Head of caudate nucleus (tissue), 42 donors: ENCODE data around the gene RAB40B.
"Not testable (repeated sequence)": the region's sequence is repeated elsewhere in the genome, so short reads cannot be mapped to it uniquely, and the experiment has no call there.

ENCODE experiments used
- DNase-seq, 42 donors: peaks; one replicate each; pipeline versions ENCODE4 v3.0.0 to v3.0.0-alpha.2; 2020 to 2021; ENCODE audit warnings: mixed read lengths in 7 of 42
- intact Hi-C: fragments of 100-400 bp; cut with DNase I; formaldehyde crosslinking; loops from one replicate; pipeline ENCODE4 v1.15.0; 2022

Gene RAB40B

GRCh38 chr17:82661717-82662683 lies 36.5 kb downstream of the RAB40B start:
- peak in 9 of 42 donors; percentile 4 to 64 (median 31) for DNase-seq
- intact Hi-C loops, result no loop called here

DNA sequence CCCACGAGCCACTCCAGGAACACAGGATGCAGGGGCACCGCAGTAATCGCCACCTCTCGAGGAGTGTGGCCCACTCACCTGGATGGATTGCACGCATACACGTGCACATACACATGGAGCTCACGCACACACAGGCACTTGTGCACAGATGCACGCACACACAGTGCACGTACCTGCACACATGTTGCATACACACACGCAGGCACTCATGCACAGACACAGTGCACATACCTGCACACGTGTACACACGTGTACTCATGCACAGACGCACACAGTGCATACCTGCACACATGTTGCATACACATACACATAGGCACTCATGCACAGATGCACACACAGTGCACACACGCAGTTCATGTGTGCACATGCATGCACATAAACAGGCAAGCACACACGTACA lies 38.6 kb downstream of the RAB40B start:
- intact Hi-C loops, result no loop called here

DNA sequence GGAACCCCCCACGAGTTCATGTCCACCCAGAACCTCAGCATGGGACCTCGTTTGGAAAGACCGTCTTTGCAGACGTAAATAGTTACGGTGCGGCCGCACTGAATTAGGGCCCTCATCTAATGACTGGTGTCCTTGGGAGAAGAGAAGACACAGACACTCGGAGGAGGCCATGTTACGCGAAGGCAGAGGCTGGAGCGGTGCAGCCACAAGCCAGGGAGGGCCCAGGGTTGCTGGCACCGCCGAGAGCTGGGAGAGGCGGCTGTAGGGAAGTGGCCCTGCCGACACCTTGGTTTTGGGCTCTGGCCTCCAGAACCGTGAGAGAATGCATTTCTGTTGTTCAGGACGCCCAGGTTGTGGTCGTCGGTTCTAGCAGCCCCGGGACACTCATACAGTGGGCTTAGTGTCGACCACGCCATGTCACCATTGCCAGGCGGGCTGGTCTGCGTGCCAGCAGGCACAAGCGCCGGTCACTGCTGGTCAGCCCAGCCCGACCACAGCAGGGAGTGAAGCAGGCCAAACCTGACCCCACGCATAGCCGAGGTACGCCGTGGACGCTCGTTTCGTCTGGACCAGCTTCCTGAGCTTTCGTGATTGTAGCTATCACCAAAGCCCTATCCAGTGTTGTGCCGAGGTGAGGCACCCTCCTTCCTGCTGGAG lies 39.6 kb downstream of the RAB40B start:
- intact Hi-C loops, result no loop called here
- DNase-seq, result peak in 7 of 42 donors; percentile 5 to 33 (median 24)

More for the DNA sequence above, 38.6 kb downstream of the RAB40B start:
- DNase-seq, result peak in 6 of 42 donors; percentile 1 to 30 (median 12)

- DNase-seq, result peak in 1 of 42 donors; percentile 5
- intact Hi-C loops, result no loop called here
Measured at GRCh38 chr17:82658331-82658730, 40.2 kb downstream of the RAB40B start.

GRCh38 chr17:82657926-82658325 lies 40.6 kb downstream of the RAB40B start:
- intact Hi-C loops, result no loop called here
- DNase-seq, result peak in 4 of 42 donors; percentile 15 to 31 (median 16)

DNA sequence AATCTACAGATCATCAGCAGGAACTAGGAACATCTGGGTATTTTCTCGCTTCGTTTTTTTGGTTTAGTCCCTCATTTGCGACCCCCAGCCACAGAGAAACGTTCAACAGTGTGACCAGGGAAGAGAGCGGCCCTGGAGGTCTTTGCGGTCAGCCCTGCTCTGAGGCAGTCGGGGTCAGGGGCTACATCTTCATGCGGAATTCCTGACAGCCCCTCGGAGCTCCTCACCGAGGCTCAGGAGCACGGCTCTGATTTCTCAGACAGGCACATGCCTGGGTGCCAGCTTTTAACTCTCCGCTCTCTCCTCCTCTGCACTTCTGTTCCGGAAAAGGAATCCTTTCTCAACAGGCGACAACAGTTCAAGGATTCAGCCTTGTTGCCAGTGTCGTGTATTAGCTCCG lies 42.2 kb downstream of the RAB40B start:
- intact Hi-C loops, result no loop called here
- peak in 4 of 42 donors; percentile 13 to 39 (median 28) for DNase-seq

DNA sequence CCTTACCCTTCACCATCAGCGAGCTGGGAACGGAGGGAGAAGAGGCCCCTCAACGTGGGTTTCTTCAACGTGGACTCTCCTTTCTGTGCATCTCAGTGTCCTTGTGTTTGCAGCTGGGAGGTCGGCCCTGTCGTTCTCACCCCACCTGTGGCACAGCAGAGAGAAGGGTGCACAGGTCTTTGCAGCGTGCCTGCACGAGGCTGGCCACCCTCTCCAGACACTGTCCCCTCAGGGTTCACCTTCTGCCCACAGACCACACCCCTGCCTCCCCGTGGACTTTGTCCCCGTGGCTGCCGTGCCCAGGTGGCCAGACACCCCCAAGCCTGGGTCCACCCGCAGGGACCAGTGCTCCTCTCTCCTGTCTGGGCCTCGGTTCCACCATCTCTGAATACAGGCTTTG lies 43.0 kb downstream of the RAB40B start:
- intact Hi-C loops, result no loop called here
- DNase-seq, result peak in 3 of 42 donors; percentile 11 to 44 (median 31)

DNA sequence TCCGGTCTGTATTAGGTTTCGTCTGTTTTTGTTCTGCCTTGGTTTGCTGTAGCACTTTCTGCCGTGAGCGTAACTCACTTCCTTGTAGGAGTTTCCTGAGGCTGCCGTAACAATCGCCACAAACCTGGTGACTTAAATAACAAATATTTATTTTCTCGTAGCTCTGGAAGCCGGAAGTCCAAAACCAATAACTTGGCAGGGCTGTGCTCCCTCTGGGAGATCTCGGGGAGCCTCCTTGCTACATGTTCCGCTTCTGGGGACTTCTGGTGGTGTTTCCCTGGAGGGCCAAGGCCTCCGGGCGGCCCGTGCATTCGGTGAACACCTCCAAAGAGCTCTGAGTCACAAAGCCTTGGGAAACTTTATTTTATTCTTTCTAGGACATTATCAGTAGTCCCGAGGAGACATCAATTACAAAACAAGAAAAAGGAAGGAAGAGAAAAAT lies 43.4 kb downstream of the RAB40B start:
- intact Hi-C loops, result no loop called here
- DNase-seq, result peak in 1 of 42 donors; percentile 23

DNA sequence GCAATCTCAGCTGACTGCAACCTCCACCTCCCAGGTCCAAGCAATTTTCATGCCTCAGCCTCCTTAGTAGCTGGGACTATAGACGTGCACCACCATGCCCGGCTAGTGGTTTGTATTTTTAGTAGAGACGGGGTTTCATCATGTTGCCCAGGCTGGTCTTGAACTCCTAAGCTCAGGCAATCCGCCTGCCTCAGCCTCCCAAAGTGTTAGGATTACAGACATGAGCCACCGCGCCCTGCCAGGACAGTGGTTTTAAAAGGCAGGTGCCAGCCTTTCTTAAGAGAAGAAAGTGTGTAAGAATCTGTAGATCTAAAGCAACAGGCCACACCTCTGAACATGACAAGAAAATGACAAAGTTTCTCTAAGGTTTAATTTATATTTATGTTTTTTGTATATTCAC lies 43.9 kb downstream of the RAB40B start:
- DNase-seq, intact Hi-C loops: not testable (repeated sequence)

GRCh38 chr17:82653651-82654528 lies 44.6 kb downstream of the RAB40B start:
- peak in 1 of 42 donors; percentile 27 for DNase-seq
- intact Hi-C loops, result no loop called here

- no peak for DNase-seq
- intact Hi-C loops, result no loop called here
Measured at GRCh38 chr17:82650723-82651122, 47.8 kb downstream of the RAB40B start.

- intact Hi-C loops, result loop anchor here (5.0 kb wide), 1 partner anchor 48 kb away; the partner anchor contains the start of gene RAB40B
- DNase-seq, result no peak
Measured at GRCh38 chr17:82649501-82650261, 48.8 kb downstream of the RAB40B start.

GRCh38 chr17:82648742-82649331 lies 49.7 kb downstream of the RAB40B start:
- intact Hi-C loops, result loop anchor here (5.0 kb wide), 1 partner anchor 48 kb away; the partner anchor contains the start of gene RAB40B
- peak in 16 of 42 donors; percentile 24 to 72 (median 58) for DNase-seq

DNA sequence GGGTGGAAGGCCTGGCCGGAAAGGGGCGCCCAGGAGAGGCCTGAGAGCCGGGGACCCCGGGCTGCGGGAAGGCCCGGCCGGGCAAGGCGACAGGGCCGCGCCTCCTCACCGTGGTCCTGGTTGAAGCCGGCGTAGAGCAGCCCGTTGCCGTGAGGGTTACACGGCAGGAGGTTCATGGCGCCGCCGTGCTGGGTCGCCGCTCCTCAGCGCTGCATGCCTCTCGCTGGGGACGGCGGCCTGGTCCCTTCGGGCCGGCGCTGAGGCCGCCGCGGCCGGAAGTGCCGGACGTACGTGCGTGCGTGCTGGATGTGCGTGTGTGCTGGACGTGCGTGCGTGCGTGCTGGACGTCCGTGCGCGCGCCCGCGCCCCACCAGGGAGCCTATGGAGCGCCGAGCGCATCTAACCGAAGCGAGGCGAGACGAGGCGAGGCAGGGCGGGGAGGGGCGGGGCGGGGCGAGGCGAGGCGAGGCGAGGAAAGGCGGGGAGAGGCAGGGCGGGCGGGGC lies 50.3 kb downstream of the RAB40B start, which contains the start of gene WDR45B:
Gene WDR45B, minus strand, starts transcription at position 280 of the 504 bp plus-strand sequence. Its CDS starts 104 bp downstream, at position 176.
- peak; percentile 91 to 99 (median 96) for DNase-seq
- intact Hi-C loops, result loop anchor here (5.0 kb wide), 1 partner anchor 49 kb away; the partner anchor contains the start of gene RAB40B

DNA sequence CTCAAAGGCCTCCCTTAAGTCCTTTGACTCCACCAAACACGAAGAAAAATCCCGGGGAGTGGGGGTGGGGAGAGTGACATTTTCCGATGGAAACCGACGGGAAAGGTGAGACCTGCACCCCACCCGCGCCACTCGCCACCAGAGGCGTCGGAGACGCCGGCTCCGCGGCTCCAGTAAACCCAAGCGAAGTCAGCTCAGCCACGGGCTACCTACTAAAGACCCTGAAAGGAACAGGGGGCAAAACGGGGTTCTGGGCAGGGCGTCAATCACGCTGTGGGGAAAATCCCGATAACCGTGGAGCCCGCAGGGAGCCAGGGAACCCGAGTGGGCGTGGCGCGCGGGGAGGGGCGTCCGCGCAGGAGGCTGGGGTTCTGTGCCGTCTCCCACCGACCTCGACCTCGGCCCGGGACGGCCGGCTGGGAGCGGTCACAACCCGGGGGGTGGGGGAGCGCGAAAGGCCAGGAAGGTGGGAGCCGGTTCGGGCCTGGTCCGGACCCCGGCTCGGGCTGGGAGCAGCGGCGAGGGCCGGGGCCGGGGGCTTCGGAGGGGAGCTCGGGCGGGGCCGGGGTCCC lies 50.8 kb downstream of the RAB40B start:
- peak in 3 of 42 donors; percentile 32 to 47 (median 39) for DNase-seq
- intact Hi-C loops, result loop anchor here (5.0 kb wide), 1 partner anchor 50 kb away; the partner anchor contains the start of gene RAB40B

DNA sequence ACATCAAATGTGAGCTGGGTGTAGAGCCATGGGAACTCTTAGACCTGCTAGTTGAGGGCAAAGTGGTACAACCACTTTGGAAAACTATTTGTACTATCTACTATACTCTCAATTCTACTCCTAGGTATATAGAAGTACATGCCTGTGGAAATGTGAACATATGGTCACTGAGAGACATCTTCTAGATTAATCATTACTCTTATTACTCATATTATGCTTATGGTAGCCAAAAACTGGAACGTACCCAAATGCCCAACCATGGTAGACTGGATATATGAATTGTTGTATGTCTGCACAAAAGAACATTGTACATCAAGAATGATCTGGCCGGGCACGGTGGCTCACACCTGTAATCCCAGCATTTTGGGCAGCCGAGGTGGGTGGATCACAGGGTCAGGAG lies 53.0 kb downstream of the RAB40B start:
- DNase-seq, result no peak
- intact Hi-C loops, result loop anchor here (5.0 kb wide), 1 partner anchor 52 kb away; the partner anchor contains the start of gene RAB40B

DNA sequence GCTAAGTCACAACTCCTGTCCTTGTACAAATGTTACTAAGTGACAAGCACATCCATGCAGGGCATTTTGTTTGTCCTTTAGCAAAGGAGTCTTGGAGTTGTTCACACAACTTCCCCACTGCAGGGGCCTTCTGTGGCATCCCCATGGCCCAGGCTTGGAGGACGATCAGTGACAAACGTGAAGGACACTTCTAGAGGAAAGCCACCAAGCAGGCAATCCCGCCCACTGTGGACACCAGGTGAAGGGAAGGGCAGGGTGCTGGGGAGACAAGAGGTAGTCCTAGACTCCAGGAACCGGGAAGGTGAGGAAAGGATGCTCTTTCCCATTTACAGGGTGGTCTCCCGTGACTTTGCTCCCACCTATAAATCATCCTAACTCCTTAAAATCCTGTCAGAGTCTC lies 54.4 kb downstream of the RAB40B start:
- intact Hi-C loops, result no loop called here
- no peak for DNase-seq
